SJCRH30 (cell line): ENCODE data around the gene APOB. TPM values are rescaled to one million over a fixed set of nuclear protein-coding genes. Genes with fewer than 3 reads are reported as not detected.

Source experiments
- DNase-seq, 2 experiments: peaks; one replicate each; pipeline ENCODE4 v3.0.0-alpha.2; 2015 to 2020
- H3K27ac ChIP-seq: fragments of 250-450 bp; sonication (Bioruptor Pico); 2 replicates; pipeline ENCODE4 v1.5.1; 2020; ENCODE audit warnings: mild to moderate bottlenecking, moderate library complexity
- H3K27me3 ChIP-seq: fragments of 250-450 bp; sonication (Bioruptor Pico); 2 replicates; pipeline ENCODE4 v1.5.1; 2020; ENCODE audit warnings: mild to moderate bottlenecking, moderate library complexity
- H3K36me3 ChIP-seq: fragments of 250-450 bp; sonication (Bioruptor Pico); 2 replicates; pipeline ENCODE4 v1.5.1; 2020; ENCODE audit warnings: mild to moderate bottlenecking, moderate library complexity
- H3K4me1 ChIP-seq: fragments of 250-450 bp; sonication (Bioruptor Pico); 2 replicates; pipeline ENCODE4 v1.5.1; 2020; ENCODE audit warnings: mild to moderate bottlenecking, moderate library complexity
- H3K4me3 ChIP-seq: fragments of 250-450 bp; sonication (Bioruptor Pico); 2 replicates; pipeline ENCODE4 v1.5.1; 2020; ENCODE audit warnings: mild to moderate bottlenecking, moderate library complexity
- H3K9me3 ChIP-seq: fragments of 250-450 bp; sonication (Bioruptor Pico); replicated peaks from 2 replicates; pipeline ENCODE4 v1.5.1; 2020; ENCODE audit warnings: mild to moderate bottlenecking, moderate library complexity
- total RNA-seq: library from RNA; depleted of rRNA; stranded (reverse); fragments of >200 nt; shearing (Covaris generic); gene quantifications from 2 replicates; pipeline ENCODE4 v1.2.3, GENCODE V29; 2014; rRNA removed

The APOB gene
- total RNA-seq, 1 experiment from 2014 or later: 0.08 TPM

- DNase-seq: no peak
- Histone ChIP-seq H3K36me3 (no peaks in the 10 kb centered on the region), H3K27me3 (peaks cover 4% of the 10 kb centered on the region; the same call in 1 of the 2 replicates), H3K27ac (no peak overlapping the region), H3K4me1 (no peaks in the 10 kb centered on the region), H3K4me3 (no peak overlapping the region), H3K9me3 (no peaks in the 10 kb centered on the region)
These were observed 90.6 kb downstream of the APOB start for GRCh38 chr2:20953146-20953824.

Other genes starting within 250 kb of the APOB start
- 23.4 and 27.6 TPM in 2 replicates for gene LDAH, start 221.0 kb downstream of the APOB start, total RNA-seq
- gene TDRD15, start 79.9 kb upstream of the APOB start, total RNA-seq: 0.02 TPM in 1 of 2 replicates, not detected in the other